SIG-M5 treated with dmso at 0.1 percent for 504 hours (cell line): ENCODE results near the gene AGR2.
A peak's percentile ranks its signal among the peaks of the same experiment; 100 is the strongest.
"Not testable (repeated sequence)": the region's sequence is repeated elsewhere in the genome, so short reads cannot be mapped to it uniquely, and the experiment has no call there.

Source experiments
- DNase-seq: peaks from one replicate; lab custom pipeline; 2025; ENCODE audit not compliant: unreplicated experiment; lab: John Stamatoyannopoulos, UW

Gene AGR2

DNA sequence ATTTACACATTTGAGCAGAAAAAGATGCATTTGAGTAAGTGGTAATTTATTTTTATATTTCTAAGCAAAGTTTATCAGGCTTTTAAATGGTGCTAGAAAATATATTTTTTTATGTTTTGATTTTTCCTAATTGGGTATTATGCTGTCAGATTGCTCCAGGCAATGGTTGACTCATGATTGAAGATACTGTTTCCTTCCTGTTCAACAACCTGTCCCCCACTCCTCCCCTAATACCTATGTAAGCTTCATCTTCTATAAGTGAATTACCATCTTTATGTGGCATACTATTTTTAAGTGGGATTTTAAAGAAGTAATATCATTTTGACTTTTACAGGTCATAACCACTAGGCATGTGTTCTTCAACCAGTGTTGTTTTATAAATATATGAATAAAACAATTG is 29.8 kb downstream of the AGR2 start:
- DNase-seq: no peak

DNA sequence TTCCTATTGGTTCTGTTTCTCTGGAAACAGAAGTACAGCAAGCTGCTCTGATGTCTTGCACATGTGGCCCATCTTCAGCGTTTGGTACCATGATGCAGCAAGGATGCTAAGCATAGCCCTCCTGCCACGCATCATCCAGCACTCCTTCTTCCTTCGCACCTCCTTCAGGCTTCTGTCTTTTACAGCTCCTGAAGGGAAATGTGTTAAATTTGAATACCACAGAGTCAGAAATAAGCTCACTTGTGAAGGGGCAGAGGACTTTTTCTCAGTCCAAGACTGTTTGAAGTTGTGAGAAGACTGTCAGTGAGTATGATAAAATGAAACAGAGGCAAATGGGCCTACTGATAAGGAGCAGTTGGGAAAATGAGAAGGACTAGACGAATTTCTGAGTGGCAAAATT is 30.5 kb downstream of the AGR2 start:
- no peak for DNase-seq

DNA sequence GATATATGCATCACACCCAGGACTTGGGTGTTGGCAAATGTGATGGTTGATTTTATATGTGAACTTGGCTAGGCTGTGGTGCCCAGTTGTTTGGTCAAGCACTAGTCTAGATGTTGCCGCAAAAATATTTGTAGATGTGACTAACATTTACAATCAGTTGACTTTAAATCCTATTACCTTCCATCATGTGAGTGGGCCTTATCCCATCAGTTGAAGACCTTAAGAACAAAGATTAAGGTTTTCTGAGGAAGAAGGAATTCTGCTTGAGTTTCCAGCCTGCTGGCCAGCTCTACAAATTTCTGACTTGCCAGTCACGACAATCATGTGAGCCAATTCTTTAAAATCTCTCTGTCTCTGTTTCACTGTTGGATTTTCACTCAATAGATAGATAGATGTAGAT is 30.9 kb downstream of the AGR2 start:
- DNase-seq: no peak

DNA sequence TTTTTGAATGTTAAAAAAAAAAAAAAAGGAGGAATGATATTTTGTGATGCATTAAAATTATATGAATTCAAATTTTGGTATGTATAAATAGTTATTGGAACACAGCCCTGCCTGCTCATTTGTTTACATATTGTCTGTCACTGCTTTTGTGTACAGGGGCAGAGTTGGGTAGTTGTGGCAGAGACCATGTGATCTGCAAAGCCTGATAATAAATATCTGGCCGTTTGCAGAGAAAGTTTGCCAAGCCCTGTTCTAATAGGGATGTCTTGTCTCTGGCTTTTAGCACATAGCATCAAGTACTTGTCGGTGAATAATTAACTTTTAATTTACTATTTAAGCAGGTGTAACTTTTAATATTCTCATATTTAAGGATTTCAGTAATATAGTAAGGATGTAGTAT is 31.5 kb downstream of the AGR2 start:
- no peak for DNase-seq

DNA sequence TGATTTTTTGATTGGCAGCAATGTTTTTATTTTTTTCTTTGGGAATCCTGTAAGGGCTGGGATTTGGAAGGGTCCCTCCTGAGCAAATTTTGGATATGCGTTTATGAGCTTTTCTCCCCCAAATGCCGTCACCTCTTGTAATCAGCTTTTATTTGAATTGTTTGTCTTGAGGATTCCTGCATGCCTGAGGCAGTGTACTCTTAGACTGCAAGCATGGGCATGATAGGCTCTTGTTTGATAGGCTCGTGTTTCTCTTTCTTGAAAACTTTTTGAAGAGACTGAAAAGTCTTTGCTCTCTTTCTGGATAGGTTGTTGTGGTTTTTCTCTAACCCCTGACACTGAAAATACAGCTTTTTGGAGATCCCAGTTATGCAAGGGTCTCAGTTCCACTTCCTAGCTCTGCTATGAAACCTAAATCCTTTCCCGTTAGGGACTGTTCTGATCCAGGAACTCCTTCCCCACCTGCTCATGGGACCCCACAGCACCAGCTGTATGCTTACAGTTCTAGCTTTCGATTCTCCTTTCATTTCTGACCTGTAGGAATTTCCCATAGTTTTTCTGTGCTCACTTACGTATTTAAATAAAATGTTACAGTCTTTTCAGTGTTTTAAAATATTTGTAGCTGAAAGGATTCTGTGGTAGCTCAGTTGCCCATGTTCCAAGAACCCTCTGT is 34.0 kb downstream of the AGR2 start:
- DNase-seq: peak; percentile 10

DNA sequence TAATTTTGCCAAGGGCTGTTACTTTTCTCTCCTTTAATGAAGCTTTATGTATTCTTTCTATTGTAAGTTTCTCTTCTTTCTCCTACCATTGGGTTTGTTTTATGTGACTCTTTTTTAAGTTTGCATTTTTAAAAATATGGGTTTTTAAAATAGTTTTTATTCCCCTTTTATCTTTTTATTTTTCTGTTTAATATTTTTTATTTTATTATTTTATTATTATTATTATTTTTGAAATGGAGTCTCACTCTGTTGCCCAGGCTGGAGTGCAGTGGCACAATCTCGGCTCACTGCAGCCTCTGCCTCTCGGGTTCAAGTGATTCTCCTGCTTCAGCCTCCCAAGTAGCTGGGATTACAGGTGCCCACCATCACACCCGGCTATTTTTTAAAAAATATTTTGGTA is 34.8 kb downstream of the AGR2 start:
- DNase-seq: not testable (repeated sequence)

DNA sequence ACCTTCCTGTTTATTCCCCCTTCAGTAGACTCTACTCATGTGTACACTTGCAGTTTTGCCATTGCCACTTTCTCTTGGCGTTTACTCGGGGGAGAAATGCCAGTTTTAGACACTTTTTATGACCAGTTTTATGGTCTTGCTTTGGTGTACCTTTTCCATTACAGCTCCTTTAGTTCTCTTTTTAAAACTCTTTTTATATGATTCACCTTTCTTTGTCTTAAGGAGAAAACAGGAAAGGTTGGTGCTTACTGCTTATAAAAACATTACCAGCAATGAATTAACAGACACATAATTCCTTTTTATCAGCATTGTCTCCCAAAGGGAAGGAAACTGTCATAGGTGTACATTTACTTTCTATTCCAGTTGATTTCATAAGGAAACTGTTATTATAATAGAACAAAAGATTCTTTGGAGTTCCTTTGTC is 39.4 kb downstream of the AGR2 start:
- DNase-seq: no peak

DNA sequence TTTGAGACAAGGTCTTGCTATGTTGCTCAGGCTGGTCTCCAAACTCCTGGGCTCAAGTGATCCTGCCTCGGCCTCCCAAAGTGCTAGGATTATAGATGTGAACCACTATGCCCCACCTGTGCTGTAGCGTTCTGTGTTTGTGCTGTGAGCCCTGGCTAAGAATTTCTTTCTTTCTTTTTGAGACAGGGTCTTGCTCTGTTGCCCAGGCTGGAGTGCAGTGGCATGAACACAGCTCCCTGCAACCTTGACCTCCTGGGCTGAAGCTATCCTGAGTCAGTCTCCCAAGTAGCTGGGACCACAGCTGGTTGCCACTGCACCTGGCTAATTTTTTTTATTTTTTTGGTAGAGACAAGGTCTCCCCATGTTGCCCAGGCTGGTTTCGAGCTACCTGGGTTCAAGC is 39.9 kb downstream of the AGR2 start:
- DNase-seq: no peak

DNA sequence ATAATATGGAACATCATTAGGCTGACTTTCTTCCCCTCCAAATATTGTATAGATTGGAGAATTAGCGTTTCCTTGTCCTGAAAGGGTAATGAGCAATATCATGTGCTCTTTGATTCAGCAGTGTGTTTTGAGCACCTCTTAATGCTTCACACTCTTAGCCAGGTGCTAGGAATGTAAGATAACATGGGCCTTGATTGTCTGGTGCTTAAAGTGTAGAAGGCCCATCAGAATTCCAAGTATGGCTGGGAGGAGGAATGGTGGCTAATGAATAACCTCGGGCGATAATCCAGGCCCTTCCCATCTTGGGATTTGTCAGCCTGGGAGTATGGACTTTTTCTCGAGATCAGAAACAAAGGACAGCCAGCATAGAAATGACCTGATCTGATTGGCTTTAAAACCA is 42.6 kb downstream of the AGR2 start:
- no peak for DNase-seq

DNA sequence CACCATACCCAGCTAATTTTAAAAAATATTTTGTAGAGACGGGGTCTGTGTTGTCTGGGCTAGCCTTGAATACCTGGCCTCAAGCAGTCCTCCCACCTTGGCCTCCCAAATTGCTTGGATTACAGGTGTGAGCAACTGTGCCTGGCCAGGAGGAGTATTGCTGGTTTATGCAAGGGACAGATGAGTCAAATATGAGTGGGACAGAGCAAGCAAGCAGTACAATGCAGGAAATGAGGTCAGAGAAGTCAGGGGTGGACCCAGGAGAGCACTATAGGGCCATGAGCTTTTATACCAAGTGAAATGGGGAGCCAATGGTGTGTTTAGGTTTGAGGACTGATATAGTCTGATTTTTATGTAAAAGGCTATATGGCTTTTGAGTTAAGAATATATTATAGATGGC is 45.0 kb downstream of the AGR2 start:
- DNase-seq: no peak

DNA sequence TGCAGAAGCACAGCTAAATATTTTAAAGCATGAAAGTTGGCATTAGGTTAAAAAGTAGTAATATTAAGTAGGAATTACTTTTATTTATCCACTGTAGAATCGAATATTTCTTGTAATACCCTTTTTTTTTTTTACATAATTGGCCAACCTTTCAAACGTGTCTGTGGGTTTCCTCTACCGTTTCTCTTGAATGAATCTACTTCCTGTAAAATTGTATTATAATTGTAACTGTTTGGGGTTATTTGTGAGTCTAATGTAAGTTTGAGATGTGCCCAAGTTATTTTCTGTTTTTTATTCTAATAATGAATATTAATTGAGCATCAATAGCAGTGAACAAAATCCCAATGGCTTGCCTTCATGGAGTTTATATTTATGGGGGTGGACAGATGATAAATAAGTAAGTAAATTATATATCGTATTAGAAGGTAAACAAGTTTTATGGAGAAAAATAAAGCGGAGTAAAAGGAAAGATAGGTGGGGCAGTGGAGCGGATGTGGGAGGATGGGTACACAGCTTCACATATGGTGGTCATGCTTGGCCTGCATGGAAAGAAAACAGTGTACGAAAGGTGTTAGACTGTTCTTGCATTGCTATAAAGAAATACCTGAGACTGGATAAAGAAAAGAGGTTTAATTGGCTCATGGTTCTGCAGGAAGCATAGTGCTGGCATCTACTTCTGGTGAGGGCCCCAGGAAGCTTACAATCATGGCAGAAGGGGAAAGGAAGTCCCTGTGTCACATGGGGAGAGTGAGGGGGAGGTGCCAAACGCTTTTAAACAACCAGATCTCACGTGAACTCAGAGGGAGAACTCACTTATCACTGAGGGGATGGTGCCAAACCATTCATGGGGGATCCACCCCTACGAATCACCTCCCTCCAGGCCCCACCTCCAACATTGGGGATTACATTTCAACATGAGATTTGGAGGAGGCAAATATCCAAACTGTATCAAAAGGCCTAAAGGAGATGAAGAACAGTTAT is 45.9 kb downstream of the AGR2 start:
- DNase-seq: no peak

DNA sequence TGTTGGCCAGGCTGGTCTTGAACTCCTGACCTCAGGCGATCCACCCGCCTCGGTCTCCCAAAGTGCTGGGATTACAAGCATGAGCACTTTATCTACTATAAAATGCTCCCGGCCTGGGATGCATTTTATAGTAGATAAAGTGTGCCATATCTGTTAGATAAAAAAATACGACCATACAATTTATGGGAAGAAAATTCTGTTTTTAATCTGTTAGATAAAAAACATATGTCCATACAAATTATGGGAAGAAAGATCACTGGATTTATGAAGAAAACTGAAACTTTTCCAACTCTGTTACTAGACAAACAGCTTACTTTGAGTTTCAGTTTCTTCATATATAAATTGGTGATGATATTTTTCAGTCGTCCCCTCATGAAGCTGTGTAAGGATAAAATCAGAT is 46.8 kb downstream of the AGR2 start:
- DNase-seq: no peak

DNA sequence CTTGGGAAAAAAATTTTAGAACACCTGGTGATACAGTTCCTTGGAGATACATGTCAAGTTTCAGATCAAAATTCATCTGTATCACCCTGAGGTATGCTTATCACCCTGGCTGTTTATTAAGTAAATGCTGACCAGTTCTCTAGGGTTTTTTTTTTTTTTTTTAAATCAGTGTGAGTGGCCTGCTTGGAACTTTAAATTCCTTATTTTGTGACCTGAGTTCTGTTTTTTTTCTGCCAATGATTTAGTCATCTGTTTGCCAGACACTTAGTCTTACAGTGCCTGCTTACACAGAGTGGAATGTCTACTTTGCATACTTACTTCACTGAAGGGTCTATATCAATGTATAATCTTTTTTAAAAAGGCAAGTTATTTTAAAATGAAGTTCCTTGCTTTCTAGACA is 49.4 kb downstream of the AGR2 start:
- no peak for DNase-seq

DNA sequence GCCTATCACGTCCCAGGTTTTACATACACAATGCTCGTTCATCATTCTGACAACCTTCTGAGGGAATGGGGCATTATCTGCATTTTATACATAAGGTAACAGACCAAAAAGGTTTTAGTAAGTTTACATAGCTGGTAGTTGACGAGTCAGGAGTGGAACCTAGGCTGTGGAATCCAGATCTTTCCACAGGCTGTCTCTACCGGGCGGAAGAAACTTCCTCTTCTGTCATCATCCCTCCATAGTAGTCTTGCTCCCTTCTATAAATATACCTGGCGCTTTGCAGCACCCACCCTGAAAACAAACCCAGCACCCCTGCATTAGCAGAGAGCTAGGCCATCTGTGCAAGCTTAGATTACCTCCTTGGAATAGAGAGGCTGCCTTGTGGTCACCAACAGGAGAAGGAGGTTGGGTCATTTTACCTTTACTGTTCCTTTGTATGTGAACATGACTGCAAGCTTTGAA is 49.9 kb downstream of the AGR2 start:
- no peak for DNase-seq

DNA sequence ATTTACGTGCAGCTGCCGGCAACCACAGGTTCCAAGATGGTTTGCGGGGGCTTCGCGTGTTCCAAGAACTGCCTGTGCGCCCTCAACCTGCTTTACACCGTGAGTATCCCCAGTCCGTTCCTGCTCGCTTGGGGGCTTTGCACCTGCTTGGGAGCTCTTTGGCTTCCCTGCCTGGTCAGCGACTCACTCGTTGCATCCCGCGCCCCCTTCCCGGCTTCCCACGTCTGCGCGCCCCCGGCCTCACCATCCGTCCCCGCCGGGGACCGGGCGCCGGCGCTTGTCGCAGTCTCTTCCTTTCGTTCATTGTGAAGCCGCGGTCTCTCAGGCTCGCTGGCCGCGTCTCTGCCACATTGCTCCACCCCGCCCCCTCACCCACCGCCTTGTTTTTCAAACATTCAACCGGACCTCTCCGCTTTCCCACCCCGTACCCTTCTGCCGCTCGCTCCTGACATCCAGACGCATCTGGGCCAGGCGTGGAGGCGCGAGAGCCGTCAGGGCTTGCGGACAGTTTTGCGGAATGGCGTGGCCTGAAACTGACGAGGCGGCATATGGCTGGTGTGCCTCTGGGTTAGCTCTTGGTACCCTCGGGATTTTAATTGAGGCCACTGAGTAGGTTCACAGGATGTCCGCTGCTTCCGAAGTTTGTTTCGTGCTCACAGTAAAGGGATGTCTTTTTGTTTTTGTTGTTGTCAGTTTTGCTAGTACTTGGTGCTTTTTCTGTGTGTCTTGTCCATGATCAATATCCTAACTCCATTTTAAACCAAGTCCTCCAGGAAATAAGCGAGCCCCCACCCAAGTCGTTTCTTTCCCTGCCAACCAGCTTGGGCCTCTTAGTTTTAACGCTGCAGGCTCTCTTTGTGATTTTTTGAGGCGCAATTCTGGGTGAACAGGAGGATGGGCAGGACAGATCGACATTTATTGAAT is 50.6 kb downstream of the AGR2 start:
- DNase-seq: no peak

DNA sequence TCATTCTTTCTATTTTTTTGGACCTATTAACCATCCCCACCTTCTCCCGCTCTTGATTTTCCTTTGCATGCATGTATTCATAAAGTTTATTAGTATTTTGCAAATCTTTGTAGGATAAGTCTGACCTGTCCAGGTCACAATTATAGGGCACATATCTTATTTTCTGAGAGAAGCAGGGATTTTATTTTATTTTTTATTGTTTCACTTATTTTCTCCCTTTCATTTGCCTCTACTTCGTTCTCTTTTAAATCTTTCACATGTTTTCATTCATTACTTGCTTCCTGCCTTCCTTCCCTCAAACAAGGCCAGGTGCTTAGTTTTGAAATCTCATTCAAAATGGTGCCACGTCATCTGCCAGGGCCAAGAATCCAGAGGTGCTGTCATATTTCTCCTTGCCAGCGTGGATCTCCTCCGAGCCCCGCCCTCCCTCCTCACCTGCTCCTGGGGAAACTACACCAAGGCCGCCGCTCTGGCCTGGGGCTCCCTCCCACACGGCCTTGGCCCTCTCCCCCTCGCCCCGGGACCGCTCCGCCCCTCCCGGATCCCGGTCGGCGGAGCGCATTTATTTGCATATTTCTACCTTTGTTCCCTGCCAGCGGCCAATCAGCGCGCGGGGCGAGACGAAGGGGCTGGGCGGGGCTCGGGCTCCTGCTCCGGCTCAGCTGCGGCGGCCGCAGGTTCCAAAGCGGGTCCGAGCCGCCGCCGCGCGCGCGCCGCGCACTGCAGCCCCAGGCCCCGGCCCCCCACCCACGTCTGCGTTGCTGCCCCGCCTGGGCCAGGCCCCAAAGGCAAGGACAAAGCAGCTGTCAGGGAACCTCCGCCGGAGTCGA is 51.5 kb downstream of the AGR2 start, which contains the start of gene TSPAN13:
TSS of gene TSPAN13 (plus strand) at position 654 of the 830 bp plus-strand sequence. CDS start 213 bp downstream, outside the sequence.
- DNase-seq: peak; percentile 93

DNA sequence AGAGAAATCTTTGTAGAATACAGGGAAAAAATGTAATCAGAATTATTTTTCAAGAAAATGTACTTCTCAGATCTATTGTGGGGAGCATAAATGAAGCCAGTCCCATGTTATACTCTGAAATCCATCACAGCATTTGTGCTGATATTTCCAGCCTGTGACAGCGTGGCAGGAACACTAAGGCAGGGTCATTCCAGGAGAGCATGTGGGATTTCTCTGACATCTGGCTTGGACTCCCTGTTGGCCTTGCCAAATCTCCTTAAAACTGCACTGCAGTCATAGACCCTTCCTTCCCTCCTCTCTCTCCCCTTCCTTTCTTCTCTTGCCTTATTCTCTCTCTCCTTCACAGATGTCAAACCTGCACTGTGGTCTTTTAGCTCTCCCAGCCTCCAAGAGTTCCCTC is 57.7 kb downstream of the AGR2 start:
- no peak for DNase-seq

DNA sequence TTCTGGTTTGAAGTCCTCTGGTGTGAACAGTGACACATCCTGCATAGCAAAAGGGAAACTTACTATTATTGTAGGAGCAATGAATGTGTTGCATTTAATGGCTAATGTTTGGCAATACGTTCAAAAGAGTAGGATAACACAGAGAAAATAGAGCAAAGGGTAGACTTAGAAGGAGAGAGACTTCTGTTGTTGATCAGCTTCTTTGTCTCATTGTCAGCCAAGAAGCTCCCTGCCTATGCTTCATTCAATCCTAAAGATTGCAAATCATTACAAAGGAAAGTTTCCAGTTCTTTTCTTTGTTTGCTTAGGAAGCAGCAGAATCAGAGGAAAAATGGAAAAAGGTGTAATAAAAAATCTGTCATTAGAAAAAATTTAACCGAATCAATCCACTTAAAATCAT is 59.2 kb downstream of the AGR2 start:
- no peak for DNase-seq

DNA sequence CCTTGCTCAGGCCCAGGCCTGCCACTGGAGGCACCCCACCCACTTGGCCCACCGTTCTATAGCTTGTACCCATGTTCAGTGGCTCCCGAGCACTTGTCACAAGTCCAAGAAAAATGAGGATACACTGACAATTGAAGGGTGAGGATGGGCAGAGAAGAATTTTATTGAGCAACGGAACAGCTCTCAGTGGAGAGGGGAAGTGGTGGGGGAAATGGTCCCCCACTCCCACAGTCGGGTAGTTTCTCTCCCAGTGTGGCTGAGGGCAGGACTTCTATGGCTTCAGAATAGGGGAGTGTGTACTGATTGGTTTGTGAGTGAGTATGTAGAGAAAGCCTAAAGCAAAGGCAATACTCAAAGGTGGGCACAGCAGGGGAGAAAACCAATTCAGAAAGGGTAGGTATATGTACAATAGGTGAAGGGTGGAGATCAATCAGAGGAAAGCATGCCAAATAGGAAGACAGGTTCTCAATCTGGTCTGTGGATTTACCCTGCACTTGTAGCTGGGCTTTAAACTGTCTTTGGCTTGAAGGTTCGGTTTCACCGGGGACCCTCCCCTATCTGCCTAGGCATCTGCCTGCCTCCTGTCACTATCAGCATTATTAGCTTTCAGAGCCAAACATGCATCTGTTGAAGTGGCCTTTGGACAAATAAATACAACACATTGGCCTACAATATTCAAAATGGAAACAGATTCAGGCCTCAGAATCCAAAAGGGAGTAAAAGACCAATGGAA is 60.1 kb downstream of the AGR2 start:
- no peak for DNase-seq

DNA sequence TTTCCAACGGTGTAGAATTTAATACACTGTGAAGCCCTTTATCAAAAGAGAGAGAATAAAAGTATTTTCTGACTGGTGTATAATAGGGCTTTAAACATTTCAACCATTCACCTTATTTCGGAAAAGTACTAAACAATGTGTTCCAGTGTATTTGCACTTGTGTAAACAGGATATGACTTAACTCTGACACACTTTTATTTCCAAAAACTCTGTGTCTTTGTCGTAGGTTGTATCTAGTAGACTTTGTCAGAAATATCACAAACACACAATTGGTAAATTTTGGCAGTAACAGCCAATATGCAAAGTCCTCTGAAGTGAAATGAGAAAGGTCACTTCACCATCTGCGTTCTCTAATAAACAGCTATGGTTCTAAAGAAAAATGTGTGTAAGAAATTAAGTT is 61.6 kb downstream of the AGR2 start:
- no peak for DNase-seq
